ENCODE results near the gene TMEM134.
"Not testable (repeated sequence)": the region's sequence is repeated elsewhere in the genome, so short reads cannot be mapped to it uniquely, and the experiment has no call there.

The TMEM134 gene

GRCh38 chr11:67437082-67437808 lies 31.8 kb downstream of the TMEM134 start, which contains the start of gene PTPRCAP:
Gene PTPRCAP, minus strand, starts transcription at chr11:67437682. Its CDS starts 63 bp downstream, at chr11:67437619.
- DNase-seq = no peak

DNA sequence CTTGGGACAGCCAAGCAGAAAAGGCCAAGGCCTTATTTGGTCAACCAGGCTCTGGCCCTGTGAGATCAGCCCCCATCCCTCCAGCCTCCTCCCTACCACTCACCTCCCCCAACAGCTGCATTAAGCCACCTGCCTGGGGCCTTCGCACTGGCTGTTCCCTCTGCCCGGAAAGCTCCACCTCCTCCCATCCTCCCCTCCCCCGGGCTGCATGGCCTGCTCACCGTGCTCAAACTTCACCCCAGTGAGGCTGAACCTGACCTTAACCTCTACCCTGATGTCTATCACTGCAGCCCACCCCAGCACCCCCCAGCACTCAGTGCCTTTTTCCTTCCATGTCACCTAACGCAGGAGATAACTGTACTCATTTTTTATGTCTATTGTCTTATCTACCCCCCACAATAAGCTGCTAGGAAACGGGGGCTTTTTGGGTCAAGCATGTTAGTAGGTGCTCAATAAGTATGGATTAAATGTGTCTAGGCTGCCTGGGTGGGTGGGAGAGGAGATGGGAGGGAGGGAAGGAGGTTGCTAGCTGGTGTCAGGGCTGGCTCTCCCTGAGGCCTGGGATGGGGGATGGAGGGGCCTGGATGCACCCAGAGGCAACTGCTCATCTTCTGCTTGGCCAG lies 32.5 kb downstream of the TMEM134 start:
- no peak for DNase-seq

- DNase-seq = no peak
Measured at GRCh38 chr11:67435727-67436458, 33.2 kb downstream of the TMEM134 start.

DNA sequence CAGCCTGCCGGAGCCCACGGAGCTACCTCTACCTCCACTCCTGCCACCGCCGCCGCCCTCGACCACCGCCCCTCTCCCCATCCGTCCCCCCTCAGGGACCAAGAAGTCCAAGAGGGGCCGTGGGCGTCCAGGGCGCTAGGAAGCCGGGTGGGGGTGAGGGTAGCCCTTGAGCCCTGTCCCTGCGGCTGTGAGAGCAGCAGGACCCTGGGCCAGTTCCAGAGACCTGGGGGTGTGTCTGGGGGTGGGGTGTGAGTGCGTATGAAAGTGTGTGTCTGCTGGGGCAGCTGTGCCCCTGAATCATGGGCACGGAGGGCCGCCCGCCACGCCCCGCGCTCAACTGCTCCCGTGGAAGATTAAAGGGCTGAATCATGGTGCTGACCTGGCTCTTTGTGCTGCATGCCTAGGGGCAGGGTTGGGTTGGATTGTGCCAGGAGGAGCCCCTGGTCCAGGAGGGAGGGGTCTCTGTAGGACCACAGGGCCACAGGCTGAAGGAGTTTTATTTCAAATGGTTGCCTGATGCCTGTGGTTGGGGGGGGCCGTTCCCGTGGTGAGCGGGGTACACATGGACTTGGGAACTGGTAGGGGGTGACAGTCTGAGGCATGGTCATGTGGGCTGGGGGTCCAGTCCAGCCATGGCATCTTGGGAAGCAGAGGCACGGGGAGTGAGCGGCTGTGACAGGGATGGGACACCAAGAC lies 33.9 kb downstream of the TMEM134 start:
- DNase-seq = no peak

- no peak for DNase-seq
Measured at GRCh38 chr11:67434395-67434881, 34.6 kb downstream of the TMEM134 start.

GRCh38 chr11:67433536-67434394 lies 35.3 kb downstream of the TMEM134 start:
- DNase-seq = no peak

DNA sequence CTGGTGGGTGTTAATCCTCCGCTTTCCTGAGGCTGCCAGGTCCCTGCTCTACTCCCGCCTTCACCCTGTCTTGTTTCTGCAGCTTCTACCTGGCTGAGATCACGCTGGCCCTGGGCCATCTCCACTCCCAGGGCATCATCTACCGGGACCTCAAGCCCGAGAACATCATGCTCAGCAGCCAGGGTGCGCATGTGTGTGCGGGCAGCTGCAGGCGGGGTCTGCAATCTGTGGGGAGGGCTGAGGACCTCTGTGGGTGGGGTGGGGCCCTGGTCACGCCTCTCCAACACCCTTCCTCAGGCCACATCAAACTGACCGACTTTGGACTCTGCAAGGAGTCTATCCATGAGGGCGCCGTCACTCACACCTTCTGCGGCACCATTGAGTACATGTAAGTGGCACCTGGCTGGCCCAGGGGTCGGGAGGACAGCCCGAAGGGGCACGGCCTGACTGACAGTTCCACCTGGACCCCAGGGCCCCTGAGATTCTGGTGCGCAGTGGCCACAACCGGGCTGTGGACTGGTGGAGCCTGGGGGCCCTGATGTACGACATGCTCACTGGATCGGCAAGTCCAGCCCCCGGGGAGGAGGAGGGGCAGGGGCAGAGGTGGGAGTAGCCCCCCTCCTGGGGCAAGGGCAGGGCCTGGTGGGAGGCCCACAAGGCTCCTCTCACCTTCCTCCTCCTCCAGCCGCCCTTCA lies 36.2 kb downstream of the TMEM134 start:
- no peak for DNase-seq

DNA sequence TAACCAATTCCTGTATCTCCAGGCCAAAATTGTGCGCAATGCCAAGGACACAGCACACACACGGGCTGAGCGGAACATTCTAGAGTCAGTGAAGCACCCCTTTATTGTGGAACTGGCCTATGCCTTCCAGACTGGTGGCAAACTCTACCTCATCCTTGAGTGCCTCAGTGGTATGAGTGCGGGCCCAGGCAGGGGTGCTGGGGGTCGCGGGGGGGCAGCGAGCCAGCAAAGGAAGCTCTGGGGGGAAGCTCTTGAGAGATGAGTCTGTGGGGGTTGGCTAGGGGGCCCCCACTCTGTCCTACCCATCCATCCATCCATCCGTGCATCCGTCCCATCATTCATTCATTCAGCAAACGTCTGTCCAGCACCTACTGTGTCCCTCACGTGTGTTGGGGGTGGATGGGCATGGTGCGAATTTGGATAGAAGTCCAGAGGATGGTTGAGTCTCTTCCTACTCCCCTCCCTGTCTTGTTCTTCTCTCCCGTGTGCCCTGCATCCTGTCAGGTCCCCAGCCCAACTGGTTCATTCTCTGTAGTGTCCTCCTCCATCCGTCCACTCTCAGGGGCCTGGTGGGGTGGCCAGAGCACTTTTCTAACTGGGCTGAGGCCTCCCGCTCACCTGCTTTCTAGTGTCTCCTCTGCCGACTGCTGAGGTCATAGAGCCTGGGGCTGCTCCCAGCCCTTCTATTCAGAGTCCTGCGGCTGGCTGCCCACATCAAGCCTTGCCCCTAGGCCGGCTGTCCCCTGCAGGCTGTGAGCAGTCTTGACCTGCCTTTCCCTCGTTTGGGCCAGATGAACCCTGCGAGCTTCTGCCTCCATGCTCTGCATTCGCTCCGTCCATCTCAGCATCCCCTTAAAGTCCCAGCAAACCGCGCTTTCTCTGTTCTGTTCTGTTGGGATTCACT lies 37.5 kb downstream of the TMEM134 start:
- no peak for DNase-seq

GRCh38 chr11:67429722-67430121 lies 39.3 kb downstream of the TMEM134 start:
- DNase-seq = no peak

DNA sequence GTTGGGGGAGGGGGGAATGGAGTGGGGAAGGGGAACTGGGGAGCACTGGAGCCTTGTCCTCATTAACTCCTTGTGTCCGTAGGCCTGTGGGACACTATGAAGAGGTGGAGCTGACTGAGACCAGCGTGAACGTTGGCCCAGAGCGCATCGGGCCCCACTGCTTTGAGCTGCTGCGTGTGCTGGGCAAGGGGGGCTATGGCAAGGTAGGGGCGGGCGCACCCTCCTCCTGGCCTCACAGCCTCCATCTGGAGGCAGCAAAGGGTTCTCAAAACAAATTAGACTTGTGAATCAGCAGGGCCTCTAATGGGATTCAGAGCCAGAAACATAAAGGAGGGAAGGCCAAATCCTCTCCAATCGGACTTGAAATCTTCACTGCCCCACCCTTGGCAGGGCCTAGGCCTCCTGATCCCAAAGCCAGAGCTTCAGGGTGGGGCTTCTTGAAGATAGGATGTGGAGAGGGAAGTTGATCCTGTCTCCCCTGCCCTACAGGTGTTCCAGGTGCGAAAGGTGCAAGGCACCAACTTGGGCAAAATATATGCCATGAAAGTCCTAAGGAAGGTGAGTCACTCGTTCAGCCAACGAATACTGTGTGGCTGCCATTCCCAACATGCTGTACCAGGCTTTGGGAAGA lies 39.9 kb downstream of the TMEM134 start:
- DNase-seq = no peak

GRCh38 chr11:67428052-67429001 lies 40.7 kb downstream of the TMEM134 start, which contains the start of gene RPS6KB2:
Gene RPS6KB2, plus strand, starts transcription at chr11:67428494. Its CDS starts 52 bp downstream, at chr11:67428546.
- DNase-seq = peak; percentile 99

DNA sequence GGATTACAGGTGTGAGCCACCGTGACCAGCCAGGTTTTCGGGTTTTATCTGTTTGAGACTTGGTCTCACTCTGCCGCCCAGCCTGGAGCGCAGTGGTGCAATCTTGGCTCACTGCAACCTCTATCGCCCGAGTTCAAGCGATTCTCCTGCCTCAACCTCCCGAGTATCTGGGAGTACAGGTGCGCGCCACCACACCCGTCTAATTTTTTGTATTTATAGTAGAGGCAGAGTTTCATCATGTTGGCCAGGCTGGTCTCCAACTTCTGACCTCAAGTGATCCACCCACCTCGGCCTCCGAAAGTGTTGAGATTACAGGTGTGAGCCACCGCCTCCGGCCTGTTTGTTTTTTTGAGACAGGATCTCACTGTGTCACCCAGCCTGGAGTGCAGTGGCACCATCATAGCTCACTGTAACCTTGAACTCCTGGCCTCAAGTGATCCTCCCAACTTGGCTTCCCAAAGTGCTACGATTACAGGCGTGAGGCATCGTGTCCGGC lies 41.6 kb downstream of the TMEM134 start:
- not testable (repeated sequence) for DNase-seq

DNA sequence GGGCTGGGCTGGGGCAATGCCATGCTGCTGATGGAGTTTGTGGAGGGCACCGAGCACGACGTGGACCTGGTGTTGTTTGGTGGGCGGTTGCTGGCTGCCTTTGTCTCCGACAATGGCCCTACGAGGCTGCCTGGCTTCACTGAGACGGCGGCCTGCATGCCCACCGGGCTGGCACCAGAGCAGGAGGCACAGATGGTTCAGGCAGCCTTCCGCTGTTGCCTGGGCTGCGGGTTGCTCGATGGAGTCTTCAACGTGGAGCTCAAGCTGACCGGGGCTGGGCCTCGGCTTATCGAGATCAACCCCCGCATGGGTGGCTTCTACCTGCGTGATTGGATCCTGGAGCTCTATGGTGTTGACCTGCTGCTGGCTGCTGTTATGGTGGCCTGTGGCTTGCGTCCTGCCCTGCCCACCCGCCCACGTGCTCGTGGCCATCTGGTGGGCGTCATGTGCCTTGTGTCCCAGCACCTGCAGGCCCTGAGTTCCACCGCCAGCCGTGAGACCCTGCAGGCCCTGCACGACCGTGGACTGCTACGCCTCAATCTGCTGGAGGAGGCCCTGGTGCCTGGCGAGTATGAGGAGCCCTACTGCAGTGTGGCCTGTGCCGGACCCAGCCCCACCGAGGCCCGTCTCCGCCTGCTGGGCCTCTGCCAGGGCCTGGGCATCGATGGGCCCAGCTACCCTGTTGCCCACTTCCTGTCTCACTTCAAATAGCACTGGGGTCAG lies 45.0 kb downstream of the TMEM134 start:
- DNase-seq = no peak

- DNase-seq = no peak
Measured at GRCh38 chr11:67423466-67423865, 45.6 kb downstream of the TMEM134 start.

- no peak for DNase-seq
Measured at GRCh38 chr11:67422891-67423290, 46.2 kb downstream of the TMEM134 start.

DNA sequence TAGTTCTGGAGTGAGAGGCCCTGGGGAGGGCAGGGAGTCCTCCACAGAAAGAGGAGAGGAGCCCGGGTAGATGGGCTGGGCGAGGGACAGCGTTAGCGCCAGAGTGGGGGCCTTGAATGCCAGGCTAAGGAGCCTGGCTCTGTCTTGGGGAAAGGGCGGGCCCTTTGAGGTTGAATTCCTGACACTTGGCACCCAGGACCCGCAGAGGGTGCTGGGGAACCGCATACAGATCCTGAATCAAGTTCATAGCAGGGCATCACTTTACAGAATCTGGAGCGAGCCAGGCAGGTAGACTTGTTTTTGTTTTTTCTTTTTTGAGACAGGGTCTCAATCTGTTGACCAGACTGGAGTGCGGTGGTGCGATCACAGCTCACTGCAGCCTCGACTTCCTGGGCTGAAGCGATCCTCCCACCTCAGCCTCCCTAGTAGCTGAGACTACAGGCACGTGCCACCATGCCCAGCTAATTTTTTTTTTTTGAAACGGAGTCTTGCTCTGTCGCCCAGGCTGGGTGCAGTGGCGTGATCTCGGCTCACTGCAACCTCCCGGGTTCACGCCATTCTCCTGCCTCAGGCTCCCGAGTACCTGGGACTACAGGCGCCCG lies 47.5 kb downstream of the TMEM134 start:
- DNase-seq = no peak

Data from NCI-H510A treated with DMSO at 0.1 percent for 48 hours (cell line).